Transverse colon (tissue), 4 donors: ENCODE data around the gene BIK. TPM values are rescaled to one million over a fixed set of nuclear protein-coding genes. Genes with fewer than 3 reads are reported as not detected.
A peak's percentile ranks its signal among the peaks of the same experiment; 100 is the strongest.

Experiments
- DNase-seq: peaks from one replicate; pipeline ENCODE4 v3.0.0-alpha.2; 2019
- H3K27ac ChIP-seq, 4 donors: fragments of 200-600 bp; sonication (generic); 2 replicates each; pipeline ENCODE4 v1.5.1; 2016 to 2018; ENCODE audit warnings: inconsistent platforms in 4 of 4
- H3K27me3 ChIP-seq: fragments of 200-600 bp; sonication (generic); 2 replicates; pipeline ENCODE4 v1.5.1; 2017; ENCODE audit warnings: inconsistent platforms
- H3K36me3 ChIP-seq, 4 donors: fragments of 200-600 bp; sonication (generic); 2 replicates each; pipeline ENCODE4 v1.5.1; 2017 to 2019; ENCODE audit warnings: inconsistent platforms in 4 of 4
- H3K4me1 ChIP-seq, 4 donors: fragments of 200-600 bp; sonication (generic); 2 replicates each; pipeline ENCODE4 v1.5.1; 2017 to 2020; ENCODE audit warnings: inconsistent platforms in 4 of 4
- H3K4me3 ChIP-seq, 4 donors: fragments of 200-600 bp; sonication (generic); 1 replicate in 1 of 4; 2 replicates in 3 of 4; pipeline versions ENCODE4 v1.5.1 to v1.6.1; 2017 to 2019; ENCODE audit warnings: inconsistent platforms in 4 of 4
- H3K9me3 ChIP-seq, 2 donors: fragments of 200-600 bp; sonication (generic); 2 replicates each; pipeline ENCODE4 v1.5.1; 2017 to 2019; ENCODE audit warnings: inconsistent platforms in 2 of 2
- EP300 ChIP-seq: sonication (generic); formaldehyde crosslinking; IDR thresholded peaks from one replicate; pipeline ENCODE4 v1.6.1; 2017; ENCODE audit warnings: antibody characterized with exemption, low read depth
- POLR2A ChIP-seq: fragments of 450-650 bp; IDR thresholded peaks from one replicate; pipeline ENCODE4 v1.6.1; 2016; ENCODE audit warnings: antibody characterized with exemption, mild to moderate bottlenecking, moderate library complexity
- POLR2AphosphoS5 ChIP-seq, 3 donors: sonication (generic); formaldehyde crosslinking; IDR thresholded peaks; one replicate each; pipeline ENCODE4 v1.6.1; 2016; ENCODE audit warnings: antibody characterized with exemption in 3 of 3
- WGBS, 2 donors: methylation state at CpG; one replicate each; pipeline ENCODE4 v1.1.5; 2018; ENCODE audit warnings: low coverage in 1 of 2; 5-methylcytosine and 5-hydroxymethylcytosine counted together
- in situ Hi-C, 4 donors: fragments of 200-750 bp; cut with MboI; loops; one replicate each; pipeline versions ENCODE4 v1.15.0 to v1.15.1; 2017; ENCODE audit warnings: low sequenced_read_pairs in 3 of 4, low pct_ligation_motif_present in 1 of 4, low pct_unique_long_range_greater_than_20kb in 1 of 4
- intact Hi-C: fragments of 100-400 bp; cut with DNase I; formaldehyde crosslinking; loops from one replicate; pipeline ENCODE4 v1.15.1; 2023; ENCODE audit warnings: low total_unique reads
- total RNA-seq, 4 donors: library from RNA; depleted of rRNA; stranded (reverse); fragments of >200 nt; gene quantifications; one replicate each; pipeline ENCODE4 v1.1.0, GENCODE V29; 2016
- TF ChIP-seq, protein P1 (sequence below), 5 experiments: fragments of 200-600 bp in 3 of 5; fragments of 450-650 bp in 2 of 5; sonication (generic) in 3 of 5; IDR thresholded peaks; 1 replicate in 2 of 5; 2 replicates in 3 of 5; pipeline ENCODE4 v1.5.1; 2016 to 2017; ENCODE audit warnings: antibody characterized with exemption in 5 of 5, inconsistent platforms in 3 of 5, mild to moderate bottlenecking in 2 of 5, moderate library complexity in 1 of 5

Gene BIK
- total RNA-seq, 4 donors from 2014 or later: 10.1 to 23.5 (median 14.4) TPM

DNA sequence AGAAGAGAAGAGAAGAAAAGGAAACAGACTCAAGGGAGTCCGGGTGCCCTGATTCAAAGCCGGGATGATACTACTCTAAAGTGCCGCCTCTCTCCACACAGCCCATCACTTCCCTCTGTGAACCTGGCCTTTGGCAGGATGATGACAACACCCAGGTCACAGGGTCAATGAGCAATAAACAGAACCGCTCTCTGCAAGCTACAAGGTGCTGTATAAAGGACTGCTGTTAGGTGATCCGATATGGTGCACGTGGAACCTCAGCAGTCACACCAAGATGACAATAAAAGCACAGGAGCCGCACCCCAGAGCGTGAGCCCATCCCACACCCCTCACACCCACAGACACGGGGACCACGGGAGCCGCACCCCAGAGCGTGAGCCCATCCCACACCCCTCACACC, 32.0 kb upstream of the BIK start:
- 0 to 71% methylated on average over 1 to 12 of the region's 12 CpGs for WGBS, 2 donors
- Histone ChIP-seq H3K27me3 (no peaks in the 10 kb centered on the region), H3K27ac (no peak overlapping the region), H3K36me3 (no peaks in the 10 kb centered on the region), H3K4me1 (peaks cover 0 to 13% (median 3%) of the 10 kb centered on the region in 4 donors), H3K4me3 (no peak overlapping the region), H3K9me3 (no peaks in the 10 kb centered on the region)
- in situ Hi-C loops (no loop called here), intact Hi-C loops (no loop called here)
- TF ChIP-seq EP300: no peak
- TF ChIP-seq POLR2AphosphoS5 (IDR thresholded peaks at IDR 0.05): peak in 1 of 3 donors; percentile 34
- peak; percentile 78 for DNase-seq

DNA sequence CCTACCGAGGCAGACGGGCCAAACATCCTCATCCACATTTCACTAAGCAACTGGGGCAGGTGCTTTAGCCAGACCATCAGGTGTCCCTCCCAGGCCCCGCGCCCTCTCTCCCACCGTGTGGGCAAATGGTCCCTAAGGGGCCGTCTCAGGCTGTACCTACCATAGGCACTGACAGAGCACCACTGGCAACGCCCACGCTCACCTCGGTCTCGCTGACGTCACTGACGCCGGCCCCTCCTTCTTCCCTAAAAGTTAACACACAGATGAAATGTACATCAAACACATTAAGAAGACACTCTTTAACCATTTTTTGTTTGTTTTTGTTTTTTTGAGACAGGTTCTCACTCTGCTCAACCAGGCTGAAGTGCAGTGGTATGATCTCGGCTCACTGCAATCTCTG, 30.8 kb upstream of the BIK start:
- in situ Hi-C loops (no loop called here), intact Hi-C loops (no loop called here)
- H3K4me1 ChIP-seq: peaks cover 0 to 13% (median 3%) of the 10 kb centered on the region in 4 donors
- H3K4me3 ChIP-seq: no peak overlapping the region
- no peaks in the 10 kb centered on the region for H3K27me3 ChIP-seq
- TF ChIP-seq POLR2AphosphoS5 (IDR thresholded peaks at IDR 0.05) (no peak), EP300 (no peak), POLR2A (no peak)
- TF ChIP-seq, protein P1, sequence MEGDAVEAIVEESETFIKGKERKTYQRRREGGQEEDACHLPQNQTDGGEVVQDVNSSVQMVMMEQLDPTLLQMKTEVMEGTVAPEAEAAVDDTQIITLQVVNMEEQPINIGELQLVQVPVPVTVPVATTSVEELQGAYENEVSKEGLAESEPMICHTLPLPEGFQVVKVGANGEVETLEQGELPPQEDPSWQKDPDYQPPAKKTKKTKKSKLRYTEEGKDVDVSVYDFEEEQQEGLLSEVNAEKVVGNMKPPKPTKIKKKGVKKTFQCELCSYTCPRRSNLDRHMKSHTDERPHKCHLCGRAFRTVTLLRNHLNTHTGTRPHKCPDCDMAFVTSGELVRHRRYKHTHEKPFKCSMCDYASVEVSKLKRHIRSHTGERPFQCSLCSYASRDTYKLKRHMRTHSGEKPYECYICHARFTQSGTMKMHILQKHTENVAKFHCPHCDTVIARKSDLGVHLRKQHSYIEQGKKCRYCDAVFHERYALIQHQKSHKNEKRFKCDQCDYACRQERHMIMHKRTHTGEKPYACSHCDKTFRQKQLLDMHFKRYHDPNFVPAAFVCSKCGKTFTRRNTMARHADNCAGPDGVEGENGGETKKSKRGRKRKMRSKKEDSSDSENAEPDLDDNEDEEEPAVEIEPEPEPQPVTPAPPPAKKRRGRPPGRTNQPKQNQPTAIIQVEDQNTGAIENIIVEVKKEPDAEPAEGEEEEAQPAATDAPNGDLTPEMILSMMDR (IDR thresholded peaks at IDR 0.05): no peak
- H3K36me3 ChIP-seq: no peaks in the 10 kb centered on the region
- DNase-seq: no peak
- no peak overlapping the region for H3K27ac ChIP-seq
- WGBS, 2 donors: 87% methylated on average over 14 of the region's 14 CpGs; no CpG with 5 or more reads in 1 of the 2 donors
- H3K9me3 ChIP-seq: no peaks in the 10 kb centered on the region

DNA sequence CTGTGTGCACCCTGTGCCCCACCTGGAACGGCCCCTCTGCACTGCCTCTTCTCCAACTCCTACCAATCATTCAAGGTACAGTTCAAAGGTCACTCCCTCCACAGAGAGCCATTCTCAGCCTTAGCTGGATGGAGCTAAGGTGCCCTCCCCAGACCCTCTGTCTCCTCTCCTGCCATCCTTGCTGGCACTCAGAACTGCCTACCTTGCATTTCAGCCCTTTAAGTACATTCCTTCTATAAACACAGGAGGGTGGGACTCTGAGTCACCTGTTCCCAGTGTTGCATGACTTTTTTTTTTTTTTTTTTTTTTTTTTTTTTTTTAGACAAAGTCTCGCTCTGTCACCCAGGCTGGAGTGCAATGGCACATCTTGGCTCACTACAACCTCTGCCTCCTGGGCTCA, 29.9 kb upstream of the BIK start:
- TF ChIP-seq POLR2AphosphoS5 (IDR thresholded peaks at IDR 0.05): no peak
- no peak for TF ChIP-seq EP300
- no peak for TF ChIP-seq POLR2A
- TF ChIP-seq, protein P1 (IDR thresholded peaks at IDR 0.05): no peak
- 63% methylated on average over 2 of the region's 2 CpGs; no CpG with 5 or more reads in 1 of the 2 donors for WGBS, 2 donors
- H3K27ac ChIP-seq: peak overlapping the region in 1 of 4 donors; percentile 6

DNA sequence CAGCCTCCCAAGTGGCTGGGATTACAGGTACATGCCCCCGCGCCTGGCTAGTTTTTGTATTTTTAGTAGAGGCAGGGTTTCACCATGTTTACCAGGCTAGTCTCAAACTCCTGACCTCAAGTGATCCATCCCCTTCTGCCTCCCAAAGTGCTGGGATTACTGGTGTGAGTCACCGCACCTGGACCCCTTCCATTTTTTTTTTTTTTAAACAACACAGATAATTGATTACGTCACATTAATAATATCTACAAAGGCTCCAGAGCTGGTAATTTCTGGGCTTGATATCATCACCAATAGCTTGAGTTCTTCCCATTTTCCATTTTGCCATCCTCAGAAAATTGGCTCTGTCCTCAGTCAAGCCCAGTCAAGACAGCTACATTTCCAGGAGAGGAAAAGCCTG, 28.6 kb upstream of the BIK start:
- Histone ChIP-seq H3K27me3 (no peaks in the 10 kb centered on the region), H3K27ac (no peak overlapping the region), H3K9me3 (no peaks in the 10 kb centered on the region), H3K36me3 (no peaks in the 10 kb centered on the region), H3K4me1 (peaks cover 0 to 24% (median 5%) of the 10 kb centered on the region in 4 donors), H3K4me3 (no peak overlapping the region)
- in situ Hi-C loops: no loop called here
- WGBS, 2 donors: 90% methylated on average over 2 to 4 of the region's 4 CpGs
- DNase-seq: no peak
- intact Hi-C loops: no loop called here
- TF ChIP-seq, protein P1 (IDR thresholded peaks at IDR 0.05): no peak
- TF ChIP-seq POLR2A: no peak

More for the DNA sequence above, 29.9 kb upstream of the BIK start:
- Histone ChIP-seq H3K36me3 (no peaks in the 10 kb centered on the region), H3K27me3 (no peaks in the 10 kb centered on the region), H3K4me1 (peaks cover 0 to 16% (median 3%) of the 10 kb centered on the region in 4 donors), H3K9me3 (no peaks in the 10 kb centered on the region), H3K4me3 (no peak overlapping the region)
- no peak for DNase-seq
- in situ Hi-C loops (no loop called here), intact Hi-C loops (no loop called here)
